Suppressor macrophage treated with lipopolysaccharide for 1 hour (primary cell): ENCODE data around the gene TUBA1B.

Experiments used
- DNase-seq, 3 donors: peaks; one replicate each; pipeline ENCODE4 v3.0.0-alpha.2; 2020 to 2022

TUBA1B gene

GRCh38 chr12:49126852-49127763 lies 4.1 kb downstream of the TUBA1B start:
- no peak for DNase-seq

- peak; percentile 72 to 77 (median 73) for DNase-seq
Measured at GRCh38 chr12:49121047-49121696, 10.0 kb downstream of the TUBA1B start.

- DNase-seq = no peak
Measured at GRCh38 chr12:49111206-49111605, 20.0 kb downstream of the TUBA1B start.

GRCh38 chr12:49110464-49111155 lies 20.6 kb downstream of the TUBA1B start, which contains the start of gene LMBR1L:
Gene LMBR1L, minus strand, starts transcription at chr12:49110847. Its CDS starts 292 bp downstream, at chr12:49110555.
- DNase-seq = peak; percentile 99 to 100 (median 100)

- DNase-seq = peak in 1 of 3 donors; percentile 26
Measured at GRCh38 chr12:49109641-49110463, 21.3 kb downstream of the TUBA1B start.

- DNase-seq = peak; percentile 70 to 79 (median 73)
Measured at GRCh38 chr12:49108958-49109404, 22.2 kb downstream of the TUBA1B start.

GRCh38 chr12:49105504-49106084 lies 25.6 kb downstream of the TUBA1B start:
- peak in 2 of 3 donors; percentile 37 to 45 for DNase-seq

- no peak for DNase-seq
Measured at GRCh38 chr12:49104822-49105221, 26.4 kb downstream of the TUBA1B start.

GRCh38 chr12:49100380-49100779 lies 30.8 kb downstream of the TUBA1B start:
- DNase-seq = no peak

- DNase-seq = no peak
Measured at GRCh38 chr12:49098703-49099102, 32.5 kb downstream of the TUBA1B start.

GRCh38 chr12:49098035-49098451 lies 33.2 kb downstream of the TUBA1B start:
- DNase-seq = peak; percentile 60 to 68 (median 68)

- no peak for DNase-seq
Measured at GRCh38 chr12:49097381-49097780, 33.8 kb downstream of the TUBA1B start.

- DNase-seq = no peak
Measured at GRCh38 chr12:49094975-49095365, 36.2 kb downstream of the TUBA1B start.

- peak in 1 of 3 donors; percentile 30 for DNase-seq
Measured at GRCh38 chr12:49094160-49094974, 36.8 kb downstream of the TUBA1B start, which contains the start of gene DHH. Gene DHH, minus strand, starts transcription at chr12:49094801. Its CDS starts 289 bp downstream, at chr12:49094512.

GRCh38 chr12:49093792-49094159 lies 37.4 kb downstream of the TUBA1B start:
- DNase-seq = no peak

GRCh38 chr12:49092816-49093406 lies 38.3 kb downstream of the TUBA1B start:
- DNase-seq = no peak

GRCh38 chr12:49092086-49092815 lies 38.9 kb downstream of the TUBA1B start:
- DNase-seq = peak in 1 of 3 donors; percentile 55

GRCh38 chr12:49091836-49092085 lies 39.4 kb downstream of the TUBA1B start:
- DNase-seq = no peak

GRCh38 chr12:49091056-49091835 lies 39.9 kb downstream of the TUBA1B start:
- DNase-seq = no peak
